HFFc6 (cell line): ENCODE results near the gene UBXN11. TPM values are rescaled to one million over a fixed set of nuclear protein-coding genes. Genes with fewer than 3 reads are reported as not detected.

ENCODE experiments used
- DNase-seq: peaks from one replicate; pipeline ENCODE4 v3.0.0-alpha.2; 2018
- H3K27ac Mint-ChIP-seq: 2 replicates; pipeline ENCODE4 v1.8.0; 2020; ENCODE audit warnings: mild to moderate bottlenecking, mixed read lengths
- H3K27me3 Mint-ChIP-seq: 2 replicates; pipeline ENCODE4 v1.8.0; 2021; ENCODE audit warnings: mild to moderate bottlenecking, moderate library complexity, mixed read lengths; ENCODE audit not compliant: insufficient read depth
- H3K36me3 Mint-ChIP-seq: 2 replicates; pipeline ENCODE4 v1.8.0; 2021; ENCODE audit warnings: low read depth, mixed read lengths
- H3K4me1 Mint-ChIP-seq: 2 replicates; pipeline ENCODE4 v1.8.0; 2020; ENCODE audit warnings: low read depth, mixed read lengths
- H3K4me3 Mint-ChIP-seq: 2 replicates; pipeline ENCODE4 v1.8.0; 2020; ENCODE audit warnings: mild to moderate bottlenecking, moderate library complexity, mixed read lengths
- H3K9me3 Mint-ChIP-seq: 2 replicates; pipeline ENCODE4 v1.8.0; 2020; ENCODE audit warnings: mild to moderate bottlenecking, mixed read lengths
- total RNA-seq, 6 experiments: library from RNA; stranded (reverse); fragmentation: NEBNext Ultra II Directional; extraction: Animal tissue kit (Norgen Biotek cat#: 25700); gene quantifications; 2 replicates in 1 of 6; 3 replicates in 5 of 6; pipeline ENCODE4 v1.2.3, GENCODE V29; 2021
- TF ChIP-seq, protein P1 (sequence below): fragments of 200-600 bp; sonication (generic); IDR thresholded peaks from 2 replicates; pipeline ENCODE4 v1.5.0; 2021; ENCODE audit warnings: antibody characterized with exemption, mild to moderate bottlenecking

The UBXN11 gene
- total RNA-seq, 6 experiments from 2014 or later: 9.5 to 11.9 (median 10.5) TPM

DNA sequence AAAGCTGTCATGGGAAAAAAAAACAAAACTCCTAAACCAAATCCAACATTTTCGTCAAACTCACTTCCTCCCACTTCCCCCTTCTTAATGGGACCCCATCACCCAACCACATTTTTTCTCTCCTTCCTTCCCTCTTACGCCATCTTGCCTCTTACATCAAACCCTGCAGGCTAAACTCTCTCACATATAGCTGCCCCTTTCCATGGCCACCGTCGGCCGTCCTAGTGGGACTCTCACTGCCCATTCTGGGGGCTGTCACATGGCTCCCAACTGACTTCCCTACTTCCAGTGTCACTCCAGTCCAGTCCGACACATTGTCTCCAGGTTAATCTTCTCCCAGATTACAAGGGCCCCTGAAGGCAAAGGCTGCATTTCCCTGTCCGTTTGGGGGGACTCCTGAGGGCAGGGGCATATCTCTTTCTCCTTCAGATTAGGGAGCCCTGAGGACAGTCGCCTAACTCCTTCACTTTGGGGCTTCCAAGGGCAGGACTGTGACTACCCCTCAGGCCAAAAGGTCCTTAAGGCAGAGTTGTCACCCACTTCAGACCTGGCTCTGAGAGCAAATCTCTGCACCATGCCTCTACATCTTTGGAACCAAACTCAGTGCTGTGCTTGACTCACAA is 658 bp downstream of the UBXN11 start:
- Mint-ChIP-seq H3K27me3 (peaks cover 3% of the 10 kb centered on the region), H3K36me3 (no peaks in the 10 kb centered on the region), H3K9me3 (no peaks in the 10 kb centered on the region), H3K27ac (peak overlapping the region; percentile 95), H3K4me3 (peak overlapping the region; percentile 95), H3K4me1 (peaks cover 34% of the 10 kb centered on the region)
- no peak for DNase-seq
- TF ChIP-seq, protein P1, sequence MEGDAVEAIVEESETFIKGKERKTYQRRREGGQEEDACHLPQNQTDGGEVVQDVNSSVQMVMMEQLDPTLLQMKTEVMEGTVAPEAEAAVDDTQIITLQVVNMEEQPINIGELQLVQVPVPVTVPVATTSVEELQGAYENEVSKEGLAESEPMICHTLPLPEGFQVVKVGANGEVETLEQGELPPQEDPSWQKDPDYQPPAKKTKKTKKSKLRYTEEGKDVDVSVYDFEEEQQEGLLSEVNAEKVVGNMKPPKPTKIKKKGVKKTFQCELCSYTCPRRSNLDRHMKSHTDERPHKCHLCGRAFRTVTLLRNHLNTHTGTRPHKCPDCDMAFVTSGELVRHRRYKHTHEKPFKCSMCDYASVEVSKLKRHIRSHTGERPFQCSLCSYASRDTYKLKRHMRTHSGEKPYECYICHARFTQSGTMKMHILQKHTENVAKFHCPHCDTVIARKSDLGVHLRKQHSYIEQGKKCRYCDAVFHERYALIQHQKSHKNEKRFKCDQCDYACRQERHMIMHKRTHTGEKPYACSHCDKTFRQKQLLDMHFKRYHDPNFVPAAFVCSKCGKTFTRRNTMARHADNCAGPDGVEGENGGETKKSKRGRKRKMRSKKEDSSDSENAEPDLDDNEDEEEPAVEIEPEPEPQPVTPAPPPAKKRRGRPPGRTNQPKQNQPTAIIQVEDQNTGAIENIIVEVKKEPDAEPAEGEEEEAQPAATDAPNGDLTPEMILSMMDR: no peak

DNA sequence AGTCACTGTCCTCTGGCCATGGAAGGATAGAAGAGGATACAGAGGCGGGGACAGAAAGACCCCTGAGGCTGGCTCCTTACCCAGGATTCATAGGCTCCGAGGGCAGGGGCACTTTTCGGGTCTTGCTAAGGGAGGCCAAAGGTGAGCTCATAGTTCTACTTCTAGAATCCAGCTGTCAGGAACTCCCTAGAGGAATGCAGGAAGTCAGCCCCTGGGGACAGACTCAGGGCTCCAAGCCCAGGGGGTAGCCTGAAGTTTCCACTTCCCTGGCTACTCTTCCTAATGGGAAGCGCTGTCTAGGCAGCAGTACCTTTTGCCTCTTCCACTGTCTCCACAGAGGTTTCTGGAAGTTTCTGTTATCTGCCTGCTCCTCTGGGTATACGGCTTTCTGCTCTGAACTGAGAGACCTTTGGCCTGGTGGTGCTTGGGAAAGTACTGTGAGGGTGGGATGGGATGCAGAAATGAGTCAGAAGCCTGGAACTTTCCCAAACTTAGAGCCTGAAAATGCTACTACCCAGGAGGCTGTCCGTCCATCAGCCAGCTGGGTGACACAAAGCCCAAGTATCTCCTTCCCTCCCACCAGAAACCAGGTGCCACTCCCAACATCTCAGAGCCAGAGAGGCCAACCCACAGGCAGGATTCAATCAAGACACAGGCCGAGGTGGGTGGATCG is 3.6 kb downstream of the UBXN11 start:
- Mint-ChIP-seq H3K9me3 (no peaks in the 10 kb centered on the region), H3K36me3 (no peaks in the 10 kb centered on the region), H3K27ac (peak overlapping the region; percentile 73), H3K4me3 (peak overlapping the region; percentile 25), H3K27me3 (peaks cover 2% of the 10 kb centered on the region; the same call in 1 of the 2 replicates), H3K4me1 (peaks cover 46% of the 10 kb centered on the region)
- TF ChIP-seq, protein P1: no peak
- peak; percentile 63 for DNase-seq

DNA sequence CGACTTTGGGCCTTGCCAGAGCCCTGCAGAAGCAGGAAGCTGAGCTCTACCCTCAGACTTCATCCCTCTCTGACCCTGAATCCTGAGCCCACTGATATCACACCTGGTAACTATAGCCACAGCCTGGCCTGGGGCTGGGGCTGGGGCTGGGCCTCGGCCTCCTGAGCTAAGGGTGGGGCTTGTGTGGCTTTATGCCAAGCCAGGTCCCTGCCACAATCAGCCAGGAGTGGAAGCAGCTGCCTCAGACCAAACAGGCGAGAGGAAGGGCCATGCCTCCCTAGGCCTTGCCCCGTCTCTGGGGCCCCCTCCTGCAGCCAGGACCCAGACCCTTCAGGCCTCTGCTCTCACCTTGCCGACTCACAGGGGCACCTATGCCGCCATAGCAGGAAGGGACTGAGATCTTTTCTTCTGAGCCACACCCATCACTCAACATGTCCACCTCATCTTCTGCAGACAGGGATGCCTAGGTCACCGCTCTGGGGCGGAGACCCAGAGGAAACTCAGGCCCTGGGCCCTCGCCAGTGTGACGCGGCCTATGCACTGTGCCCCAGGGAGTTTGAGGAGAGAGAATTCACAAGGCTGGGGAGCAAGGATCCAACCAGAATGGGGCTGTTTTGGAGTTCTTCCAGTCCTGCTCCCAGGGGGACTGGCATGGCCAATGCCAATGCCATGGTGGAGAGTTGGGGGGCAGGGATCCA is 5.7 kb downstream of the UBXN11 start:
- TF ChIP-seq, protein P1: no peak
- Mint-ChIP-seq H3K36me3 (no peaks in the 10 kb centered on the region), H3K9me3 (no peaks in the 10 kb centered on the region), H3K27ac (no peak overlapping the region), H3K4me3 (no peak overlapping the region), H3K27me3 (no peaks in the 10 kb centered on the region), H3K4me1 (peaks cover 39% of the 10 kb centered on the region)
- DNase-seq: no peak

DNA sequence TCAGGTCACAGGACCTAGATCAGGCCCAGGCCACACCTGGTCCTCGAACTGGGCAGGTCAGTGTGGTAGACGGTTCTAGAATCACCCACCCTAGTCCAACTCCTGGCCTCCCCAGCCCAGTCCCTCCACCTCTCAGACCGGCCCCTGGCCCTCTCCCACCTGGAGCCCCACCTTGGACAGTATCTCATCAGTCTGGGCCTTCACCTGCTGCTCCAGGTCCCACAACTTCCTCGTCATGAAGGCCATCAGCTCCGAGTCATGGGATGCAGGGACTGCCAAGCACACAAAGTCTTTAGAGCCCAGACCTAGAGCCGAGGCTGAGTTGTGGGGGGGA is 8.7 kb downstream of the UBXN11 start:
- TF ChIP-seq, protein P1: no peak
- Mint-ChIP-seq H3K36me3 (no peaks in the 10 kb centered on the region), H3K9me3 (no peaks in the 10 kb centered on the region), H3K4me1 (peaks cover 20% of the 10 kb centered on the region), H3K27ac (no peak overlapping the region), H3K27me3 (no peaks in the 10 kb centered on the region), H3K4me3 (no peak overlapping the region)
- no peak for DNase-seq

DNA sequence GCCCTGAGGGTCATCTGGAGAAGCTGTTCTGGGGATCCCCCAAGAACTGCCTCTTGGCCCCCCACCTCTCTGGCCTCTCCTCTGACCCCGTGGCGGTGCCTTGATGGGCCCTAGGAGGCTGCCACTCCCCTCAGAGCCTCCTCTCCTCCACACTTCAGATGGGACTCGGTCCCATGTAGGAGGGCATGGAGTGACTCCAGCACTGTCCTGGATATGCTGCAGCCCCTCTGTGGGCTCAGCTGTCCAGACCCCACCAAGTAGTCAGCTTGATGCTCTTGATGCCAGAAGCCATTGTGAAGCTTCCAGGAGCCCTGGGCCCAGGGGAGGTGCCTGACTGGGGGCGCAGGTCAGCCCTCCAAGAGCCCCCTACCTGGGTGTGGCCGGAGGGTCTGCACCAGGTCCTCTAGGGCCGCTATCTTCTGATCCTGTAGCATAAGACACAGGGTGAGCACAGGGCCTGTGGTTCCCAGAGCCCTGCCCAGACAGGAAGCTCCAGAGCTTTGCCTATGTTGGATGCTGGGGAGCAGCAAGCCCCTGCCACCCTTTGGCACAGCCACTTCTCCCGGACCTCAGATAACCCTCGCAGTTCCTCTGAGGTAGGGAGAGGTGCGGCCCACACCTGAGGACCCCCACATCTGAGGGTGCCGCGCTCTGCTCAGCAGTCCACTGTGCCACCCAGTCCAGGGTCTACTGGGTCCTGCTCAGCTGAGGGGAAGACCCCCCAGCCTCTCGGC is 9.2 kb downstream of the UBXN11 start:
- H3K4me3 Mint-ChIP-seq: no peak overlapping the region
- H3K4me1 Mint-ChIP-seq: peaks cover 14% of the 10 kb centered on the region
- no peak overlapping the region for H3K27ac Mint-ChIP-seq
- TF ChIP-seq, protein P1: no peak
- H3K36me3 Mint-ChIP-seq: no peaks in the 10 kb centered on the region
- H3K9me3 Mint-ChIP-seq: no peaks in the 10 kb centered on the region
- H3K27me3 Mint-ChIP-seq: no peaks in the 10 kb centered on the region
- no peak for DNase-seq
